PC-3 (cell line): Measurements from ENCODE around the gene CLIC5.

ENCODE experiments used
- EZH2 ChIP-seq: fragments of 300-600 bp; sonication (generic); IDR thresholded peaks from one replicate; pipeline ENCODE4 v1.6.1; 2017; ENCODE audit warnings: antibody characterized with exemption, mild to moderate bottlenecking, low read length; ENCODE audit not compliant: unreplicated experiment
- EZH2phosphoT487 ChIP-seq: fragments of 300-600 bp; sonication (generic); IDR thresholded peaks from 2 replicates; pipeline ENCODE4 v1.6.1; 2018; ENCODE audit warnings: mild to moderate bottlenecking, antibody characterized with exemption, low read length, borderline replicate concordance
- TF ChIP-seq, protein P1 (sequence below): fragments of 300-600 bp; sonication (generic); conservative IDR thresholded peaks from 2 replicates; pipeline ENCODE4 v1.5.1; 2017; ENCODE audit warnings: antibody characterized with exemption, low read depth, mild to moderate bottlenecking, low read length

DNA sequence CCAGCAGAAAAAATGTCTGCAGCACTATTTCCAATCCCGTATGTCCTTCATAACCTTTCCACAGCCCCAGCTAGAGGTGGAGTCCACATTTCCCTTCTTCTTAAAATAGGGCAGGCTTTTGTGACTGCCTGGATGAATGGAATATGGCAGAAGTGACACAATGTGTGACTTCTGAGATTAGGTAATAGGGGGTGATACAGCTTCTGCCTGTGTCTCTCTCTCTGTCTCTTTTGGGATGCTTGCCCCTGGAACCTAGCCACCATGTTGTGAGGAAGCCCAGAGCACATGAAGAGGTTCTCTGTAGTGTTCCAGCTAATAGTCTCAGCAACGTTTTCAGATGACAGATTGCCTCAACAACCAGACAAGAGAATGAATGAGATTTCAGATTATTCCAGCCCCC, 51.4 kb downstream of the CLIC5 start:
- TF ChIP-seq, protein P1, sequence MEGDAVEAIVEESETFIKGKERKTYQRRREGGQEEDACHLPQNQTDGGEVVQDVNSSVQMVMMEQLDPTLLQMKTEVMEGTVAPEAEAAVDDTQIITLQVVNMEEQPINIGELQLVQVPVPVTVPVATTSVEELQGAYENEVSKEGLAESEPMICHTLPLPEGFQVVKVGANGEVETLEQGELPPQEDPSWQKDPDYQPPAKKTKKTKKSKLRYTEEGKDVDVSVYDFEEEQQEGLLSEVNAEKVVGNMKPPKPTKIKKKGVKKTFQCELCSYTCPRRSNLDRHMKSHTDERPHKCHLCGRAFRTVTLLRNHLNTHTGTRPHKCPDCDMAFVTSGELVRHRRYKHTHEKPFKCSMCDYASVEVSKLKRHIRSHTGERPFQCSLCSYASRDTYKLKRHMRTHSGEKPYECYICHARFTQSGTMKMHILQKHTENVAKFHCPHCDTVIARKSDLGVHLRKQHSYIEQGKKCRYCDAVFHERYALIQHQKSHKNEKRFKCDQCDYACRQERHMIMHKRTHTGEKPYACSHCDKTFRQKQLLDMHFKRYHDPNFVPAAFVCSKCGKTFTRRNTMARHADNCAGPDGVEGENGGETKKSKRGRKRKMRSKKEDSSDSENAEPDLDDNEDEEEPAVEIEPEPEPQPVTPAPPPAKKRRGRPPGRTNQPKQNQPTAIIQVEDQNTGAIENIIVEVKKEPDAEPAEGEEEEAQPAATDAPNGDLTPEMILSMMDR: no peak
- TF ChIP-seq EZH2phosphoT487 (no peak), EZH2 (no peak)
